HuH-7 (cell line): ENCODE results near the gene CLDN12.
A peak's percentile ranks its signal among the peaks of the same experiment; 100 is the strongest.

ENCODE experiments used
- DNase-seq: peaks from one replicate; pipeline ENCODE4 v3.0.0; 2011; ENCODE audit warnings: low spot score

The CLDN12 gene

DNA sequence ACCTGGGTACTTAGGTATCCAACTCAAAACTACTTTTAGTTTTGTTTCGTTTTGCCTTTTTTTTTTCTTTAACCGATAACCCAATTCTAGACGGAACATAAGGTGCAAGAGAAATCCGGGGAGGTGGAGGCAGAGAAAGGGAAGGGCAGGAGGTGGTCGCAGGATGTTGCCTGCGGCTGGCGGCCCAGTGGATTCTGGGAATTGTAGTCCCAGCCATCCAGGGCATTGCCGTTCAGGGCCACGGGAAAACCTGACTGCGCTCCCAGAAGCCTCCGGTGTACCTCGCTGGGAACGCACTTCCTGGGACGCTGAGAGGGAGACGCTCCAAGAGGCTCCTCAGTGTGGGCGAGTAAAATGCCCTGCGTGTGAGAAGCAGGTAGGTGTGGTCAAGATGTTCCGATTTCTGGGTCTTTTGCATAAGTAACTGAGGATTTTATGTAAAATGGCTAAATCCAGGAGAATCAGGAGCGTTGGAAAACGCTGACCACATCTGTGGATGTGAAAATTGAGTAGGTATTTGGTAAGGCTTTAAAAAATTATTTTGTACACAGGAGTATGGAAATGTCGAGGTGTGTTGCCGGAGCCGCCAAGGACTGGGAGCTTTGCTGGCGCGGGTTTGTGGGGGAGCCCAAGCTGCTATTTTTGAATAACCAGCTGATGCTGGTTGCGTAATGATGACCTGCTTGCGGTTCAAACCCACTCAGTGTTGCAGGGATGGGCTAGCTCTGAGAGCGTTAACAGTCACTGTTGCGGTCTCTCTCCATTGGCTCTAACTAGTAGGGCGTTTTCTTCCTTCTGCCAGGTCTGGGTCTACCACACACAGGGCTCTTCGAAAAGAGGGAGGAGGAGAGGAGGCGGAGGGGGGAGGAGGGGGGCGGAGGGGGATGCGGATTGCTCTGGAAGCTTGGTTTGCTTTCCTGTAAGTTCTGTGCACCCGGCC is at the start of gene CLDN12:
TSS of gene CLDN12 (plus strand) at position 288 of the 940 bp plus-strand sequence. CDS start 9,216 bp downstream, outside the sequence.
- peak; percentile 71 for DNase-seq

DNA sequence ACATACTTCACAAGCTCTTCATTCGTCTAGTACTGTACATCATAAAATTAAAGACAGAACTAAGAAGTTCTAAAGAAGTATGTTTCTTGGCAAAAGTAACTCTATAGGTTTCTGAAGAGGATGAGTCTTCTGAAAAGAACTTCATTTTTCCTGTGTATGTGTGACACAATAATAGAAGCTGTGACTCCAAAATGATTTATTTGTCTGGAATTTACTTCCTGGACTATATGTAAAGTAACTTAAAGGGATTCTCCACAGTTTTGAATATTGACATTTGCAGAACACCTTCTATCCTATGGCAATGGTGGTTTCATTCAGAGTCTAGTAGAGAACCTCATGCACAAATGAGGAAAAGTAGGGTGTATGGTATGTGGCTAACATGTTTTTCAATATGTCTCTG is 19.8 kb upstream of the CLDN12 start:
- DNase-seq: no peak

DNA sequence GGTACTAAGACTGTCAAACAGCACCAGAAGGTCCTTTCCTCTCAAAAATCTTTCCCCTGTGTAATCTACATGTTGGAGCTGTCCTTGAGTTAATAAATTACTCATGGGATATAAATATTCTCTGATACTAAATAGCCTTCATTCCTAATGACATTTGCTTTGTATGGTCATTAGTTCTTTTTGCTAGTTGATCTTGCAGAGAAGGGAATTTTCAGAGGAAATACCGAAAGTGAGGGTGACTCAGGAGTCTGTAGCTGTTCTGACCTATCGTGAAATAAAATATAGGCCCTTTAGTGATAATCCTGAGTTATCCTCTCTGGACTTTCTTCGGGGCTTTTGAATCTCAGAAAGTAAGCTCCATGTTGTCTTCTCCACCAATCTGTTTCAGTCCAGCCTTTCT is 19.4 kb upstream of the CLDN12 start:
- no peak for DNase-seq

DNA sequence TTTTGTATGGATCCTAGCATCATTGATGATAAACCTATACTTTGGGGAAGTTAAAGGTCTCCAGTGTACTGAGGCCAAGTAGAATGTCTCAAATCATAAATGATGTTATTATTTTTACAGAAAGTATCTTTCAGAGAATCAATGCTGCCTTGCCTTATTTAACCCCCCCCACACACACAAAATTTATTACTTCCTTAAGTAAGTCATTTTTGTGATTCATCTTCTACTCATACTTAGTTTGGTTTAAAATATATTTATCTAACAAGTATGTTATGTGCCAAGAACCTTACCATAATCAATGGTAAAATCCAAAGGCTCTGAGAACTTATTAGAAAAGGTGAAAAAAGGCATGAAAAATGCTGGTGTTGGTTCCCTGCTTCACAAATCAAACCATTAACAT is 18.8 kb upstream of the CLDN12 start:
- DNase-seq: no peak

DNA sequence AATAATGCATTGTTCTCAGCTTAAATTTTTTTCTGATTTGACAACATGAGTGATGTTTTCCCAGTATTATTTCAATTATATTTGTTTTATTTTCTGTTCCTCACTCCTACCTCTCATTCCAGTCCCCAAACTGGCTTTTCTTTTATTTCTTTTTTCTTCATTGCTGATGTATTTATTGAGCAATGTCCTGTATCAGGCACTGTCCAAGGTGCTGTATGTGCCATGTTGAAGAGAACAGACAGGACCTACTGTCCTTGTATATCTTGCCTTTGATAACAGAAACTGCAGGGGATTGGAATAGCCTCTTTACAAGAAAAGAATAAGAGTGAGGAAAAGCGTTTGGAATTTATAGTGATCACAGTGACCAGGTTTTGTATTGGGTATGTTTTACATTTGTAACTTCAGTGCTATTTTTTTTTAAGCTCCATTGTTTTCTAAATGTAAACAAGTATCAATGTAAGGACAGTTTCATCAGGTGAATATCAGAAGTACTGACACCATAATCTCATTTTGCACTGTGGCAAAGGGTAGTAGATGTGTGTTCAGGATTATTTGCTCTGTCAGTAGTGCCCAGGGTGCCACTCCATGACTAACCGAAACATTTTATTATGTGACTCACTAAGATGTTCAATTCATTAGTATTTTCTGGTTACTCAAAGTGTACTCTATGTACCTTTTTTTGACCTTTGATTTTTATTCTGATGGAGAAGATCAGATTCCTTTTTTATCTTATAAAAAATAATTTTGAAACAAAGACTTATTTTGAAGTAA is 15.6 kb upstream of the CLDN12 start:
- no peak for DNase-seq

DNA sequence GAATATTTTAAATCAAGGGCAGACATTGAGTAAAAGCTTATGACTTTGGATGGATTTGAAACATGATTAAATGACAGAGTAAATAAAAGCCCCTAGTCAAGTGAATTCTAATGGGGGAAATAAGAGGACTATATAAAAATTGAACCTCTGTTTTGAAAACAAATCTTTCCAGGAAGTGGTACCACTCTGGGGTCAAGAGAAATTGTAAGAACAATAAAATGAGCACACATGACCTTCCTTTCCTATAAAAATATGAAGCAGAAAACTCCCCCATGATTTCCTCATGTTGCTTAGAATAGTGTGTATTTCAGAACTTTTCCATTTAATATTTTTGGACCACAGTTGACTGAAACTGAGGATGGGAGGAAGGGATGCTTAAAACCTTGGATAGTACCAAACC is 12.3 kb upstream of the CLDN12 start:
- DNase-seq: no peak

DNA sequence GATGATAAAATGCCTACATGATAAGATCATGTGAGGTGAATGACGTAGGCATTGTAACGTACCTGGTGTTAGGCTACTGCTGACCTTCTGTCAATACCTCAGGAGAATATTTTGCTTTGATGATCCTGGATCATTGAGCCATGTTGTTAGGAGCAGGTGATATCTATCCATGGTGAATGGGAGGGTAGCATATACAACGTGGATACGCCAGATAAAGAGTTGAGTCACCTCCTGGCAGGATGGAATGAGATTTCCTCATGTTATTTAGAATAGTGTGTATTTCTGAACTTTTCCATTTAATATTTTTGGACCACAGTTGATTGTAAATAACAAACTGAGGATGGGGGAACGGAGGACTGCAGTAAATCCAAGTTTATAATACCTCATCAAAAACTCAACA is 11.8 kb upstream of the CLDN12 start:
- no peak for DNase-seq

DNA sequence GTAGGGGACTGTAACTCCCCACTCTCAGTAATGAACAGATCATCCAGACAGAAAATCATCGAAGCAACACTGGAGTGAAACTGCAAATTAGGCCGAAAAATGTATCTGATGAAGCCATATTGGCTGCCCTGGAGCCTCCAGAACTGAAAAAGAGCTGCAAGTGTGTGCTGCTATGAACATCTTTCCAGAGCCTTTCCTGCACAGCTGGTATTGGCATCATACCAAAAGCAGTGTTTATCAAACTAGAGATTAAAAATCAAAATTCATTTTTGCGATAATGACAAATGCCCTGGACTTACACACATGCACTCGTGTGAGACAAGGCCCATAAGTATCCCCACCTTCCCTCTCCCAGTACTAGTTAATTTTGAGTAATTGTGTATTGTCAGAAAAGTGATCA is 6.8 kb upstream of the CLDN12 start:
- DNase-seq: no peak

DNA sequence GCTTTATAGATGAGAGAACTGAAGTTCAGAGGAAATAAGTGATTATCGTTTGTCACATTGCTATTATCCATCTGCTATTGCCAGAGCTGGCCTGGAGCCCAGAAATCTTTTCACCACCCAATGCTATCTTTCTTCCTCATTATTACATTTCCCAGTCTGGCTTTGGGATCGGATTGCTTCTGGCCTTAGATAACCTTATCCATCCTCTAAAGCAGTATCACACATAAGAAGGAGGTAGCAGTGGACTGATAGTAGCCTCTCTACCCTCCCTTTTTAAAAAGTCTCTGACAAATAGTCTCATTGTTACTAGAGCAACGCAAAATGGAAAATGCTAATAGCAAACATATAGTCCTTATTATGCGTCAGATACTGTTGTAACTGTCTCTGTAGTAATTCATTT is 1.3 kb upstream of the CLDN12 start:
- no peak for DNase-seq

DNA sequence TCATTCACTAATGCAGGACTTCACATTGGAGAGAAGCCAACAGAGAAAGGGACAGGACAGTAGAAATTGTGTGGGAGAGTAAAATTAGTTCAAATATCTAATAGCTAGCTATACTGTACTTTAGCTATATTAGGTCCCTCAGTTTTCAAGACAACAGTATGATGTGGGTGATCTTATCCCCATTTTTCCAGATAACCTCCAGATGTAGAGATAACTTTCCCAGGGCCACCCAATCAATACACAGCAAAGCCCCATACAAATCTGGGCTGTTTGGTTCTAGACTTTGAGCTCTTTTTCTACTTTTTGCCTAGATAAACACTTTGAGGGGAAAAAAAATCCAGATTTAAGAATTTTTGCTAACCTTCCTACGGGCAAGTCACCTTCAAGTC is 482 bp upstream of the CLDN12 start:
- no peak for DNase-seq

DNA sequence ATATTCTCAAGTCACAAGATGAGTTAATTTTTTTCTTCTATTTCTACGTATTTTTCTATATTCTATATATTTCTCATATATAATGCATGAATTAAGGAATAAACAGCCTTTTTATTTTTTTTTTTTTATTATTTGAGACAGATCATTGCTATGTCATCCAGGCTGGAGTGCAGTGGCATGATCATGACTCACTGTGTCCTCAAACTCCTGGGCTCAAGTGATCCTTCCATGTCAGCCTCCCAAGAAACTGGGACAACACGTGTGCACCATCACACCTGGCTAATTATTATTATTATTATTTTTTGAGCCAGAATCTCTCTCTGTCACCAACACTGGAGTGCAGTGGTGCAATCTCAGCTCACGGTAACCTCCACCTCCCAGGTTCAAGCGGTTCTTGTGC is 1.5 kb downstream of the CLDN12 start:
- DNase-seq: no peak

DNA sequence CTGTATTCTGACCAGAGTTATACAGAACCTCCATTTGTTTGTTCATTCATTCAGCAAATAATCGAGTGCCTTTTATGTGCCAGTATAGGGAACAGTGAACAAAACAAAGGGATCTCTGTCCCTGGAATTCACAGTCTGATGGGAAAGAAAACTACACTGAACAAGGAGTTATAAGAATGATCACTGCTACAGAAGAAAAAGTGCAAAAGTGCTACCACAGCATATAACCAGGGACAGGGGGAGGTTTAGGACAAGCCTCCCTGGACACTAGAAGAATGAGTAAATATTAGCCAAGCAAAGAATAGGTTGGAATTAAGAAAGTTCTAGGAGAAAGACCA is 4.2 kb downstream of the CLDN12 start:
- DNase-seq: no peak

DNA sequence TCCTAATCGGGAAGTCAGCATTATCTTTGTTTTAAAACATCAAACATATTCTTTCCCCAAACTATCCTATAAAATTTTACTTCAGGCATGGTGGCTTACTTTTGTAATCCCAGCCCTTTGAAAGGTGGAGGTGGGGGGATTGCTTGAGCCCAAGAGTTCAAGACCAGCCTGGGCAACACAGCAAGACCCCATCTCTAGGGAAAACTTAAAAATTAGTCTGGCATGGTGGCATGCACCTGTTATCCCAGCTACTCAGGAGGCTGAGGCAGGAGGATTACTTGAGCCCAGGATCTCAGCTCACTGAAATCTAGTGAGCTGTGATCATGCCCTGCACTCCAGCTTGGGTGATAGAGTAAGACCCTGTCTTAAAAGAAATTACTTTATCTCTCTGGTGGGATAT is 4.9 kb downstream of the CLDN12 start:
- no peak for DNase-seq

DNA sequence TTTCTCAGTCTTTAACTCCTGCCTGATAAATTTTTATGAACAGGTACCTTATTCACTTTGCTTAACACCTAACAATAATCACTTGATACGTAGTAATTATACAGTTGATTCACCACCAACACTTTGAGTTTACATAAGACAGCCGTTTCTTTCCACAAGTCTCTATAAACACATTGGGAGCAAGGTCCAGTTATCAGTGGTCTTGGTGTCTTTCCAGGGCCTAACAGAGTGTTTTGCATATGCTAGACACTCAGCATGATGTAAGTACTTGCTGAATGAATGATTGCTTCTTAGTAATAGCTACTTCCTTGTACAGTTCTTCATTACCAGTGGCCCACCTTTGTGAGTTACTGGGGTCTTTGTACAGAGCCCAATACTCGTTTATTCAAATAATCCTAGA is 6.4 kb downstream of the CLDN12 start:
- no peak for DNase-seq

DNA sequence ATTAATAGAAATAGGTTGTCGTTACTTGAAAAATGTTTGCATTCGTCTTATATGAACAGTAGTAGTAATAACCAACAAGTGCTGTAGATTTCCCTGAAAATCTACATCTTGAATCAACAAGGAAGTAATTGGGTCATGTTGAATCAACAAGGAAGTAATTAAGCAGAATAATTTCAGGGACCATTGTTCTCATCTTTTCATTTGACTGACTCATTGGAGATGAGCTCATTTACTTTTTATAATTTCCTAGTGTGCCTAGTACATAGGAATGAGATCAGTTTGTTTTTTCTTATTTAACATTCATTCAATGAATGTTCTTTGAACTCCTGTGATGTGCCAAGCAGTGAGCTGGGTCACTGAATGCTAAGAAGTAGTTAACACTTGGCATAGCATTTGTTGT is 8.2 kb downstream of the CLDN12 start:
- DNase-seq: no peak

DNA sequence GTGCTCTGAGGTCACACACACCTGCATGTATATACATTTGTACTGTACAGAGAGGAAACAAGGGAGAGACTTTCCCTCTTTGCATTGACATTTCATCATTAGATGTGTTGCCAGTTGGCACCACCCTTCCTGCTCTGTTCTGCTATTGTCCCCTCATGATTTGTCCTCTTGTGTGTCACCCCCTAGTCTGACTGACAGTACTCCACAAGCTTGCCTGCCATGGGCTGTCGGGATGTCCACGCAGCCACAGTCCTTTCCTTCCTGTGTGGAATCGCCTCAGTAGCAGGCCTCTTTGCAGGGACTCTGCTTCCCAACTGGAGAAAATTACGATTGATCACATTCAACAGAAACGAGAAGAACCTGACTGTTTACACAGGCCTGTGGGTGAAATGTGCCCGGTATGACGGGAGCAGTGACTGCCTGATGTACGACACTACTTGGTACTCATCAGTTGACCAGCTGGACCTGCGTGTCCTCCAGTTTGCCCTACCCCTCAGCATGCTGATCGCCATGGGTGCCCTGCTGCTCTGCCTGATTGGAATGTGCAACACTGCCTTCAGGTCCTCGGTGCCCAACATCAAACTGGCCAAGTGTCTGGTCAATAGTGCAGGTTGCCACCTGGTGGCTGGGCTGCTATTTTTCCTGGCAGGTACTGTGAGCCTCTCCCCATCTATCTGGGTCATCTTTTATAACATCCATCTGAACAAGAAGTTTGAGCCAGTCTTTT is 9.4 kb downstream of the CLDN12 start:
- DNase-seq: no peak

DNA sequence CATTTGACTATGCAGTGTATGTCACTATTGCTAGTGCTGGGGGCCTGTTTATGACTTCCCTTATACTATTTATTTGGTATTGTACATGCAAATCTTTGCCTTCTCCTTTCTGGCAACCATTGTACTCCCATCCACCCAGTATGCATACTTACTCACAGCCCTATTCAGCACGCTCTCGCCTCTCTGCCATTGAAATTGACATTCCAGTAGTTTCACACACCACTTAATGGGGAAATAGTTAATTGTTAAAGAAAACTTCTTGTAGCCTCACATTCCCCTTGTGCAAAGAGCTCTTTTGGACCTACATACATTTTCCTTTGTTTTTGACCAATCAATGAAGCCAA is 9.9 kb downstream of the CLDN12 start:
- no peak for DNase-seq

DNA sequence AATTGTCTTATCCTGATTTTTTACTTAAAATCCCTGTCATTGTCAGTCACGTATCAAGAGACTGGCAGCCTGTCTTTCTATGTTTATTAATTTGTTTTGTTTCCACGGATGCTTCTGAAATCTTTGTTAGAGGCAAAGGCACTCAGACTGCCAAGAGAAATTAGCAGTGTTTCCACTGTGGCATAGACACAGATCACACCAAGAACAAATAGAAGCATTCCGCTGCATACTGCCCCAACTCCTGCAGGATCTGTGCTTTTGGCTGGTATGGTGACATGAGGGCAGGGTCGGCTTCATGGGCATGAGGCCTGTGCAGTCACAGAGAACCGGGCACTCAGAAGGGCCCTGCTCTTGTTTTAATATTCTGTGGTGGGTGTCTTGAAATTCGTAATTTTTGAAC is 18.4 kb downstream of the CLDN12 start:
- no peak for DNase-seq

DNA sequence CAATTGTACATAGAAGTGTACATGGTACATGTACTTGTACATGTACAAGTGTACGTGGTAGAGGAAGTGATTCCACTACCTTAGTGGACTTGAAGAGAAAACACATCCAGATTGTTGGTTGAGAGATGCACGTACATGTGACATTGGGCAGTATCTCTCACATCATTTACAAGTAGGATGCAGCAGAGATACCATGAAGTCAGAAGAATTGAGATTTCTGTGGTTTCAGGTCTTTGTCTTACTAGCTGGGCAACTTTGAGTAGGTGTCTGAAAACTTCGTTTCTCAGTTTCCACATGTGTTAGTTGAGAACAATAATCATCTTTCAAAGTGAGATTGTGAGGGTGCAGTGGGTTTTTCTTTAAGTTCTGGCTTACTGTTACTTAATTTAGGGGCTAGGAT is 21.5 kb downstream of the CLDN12 start:
- no peak for DNase-seq

DNA sequence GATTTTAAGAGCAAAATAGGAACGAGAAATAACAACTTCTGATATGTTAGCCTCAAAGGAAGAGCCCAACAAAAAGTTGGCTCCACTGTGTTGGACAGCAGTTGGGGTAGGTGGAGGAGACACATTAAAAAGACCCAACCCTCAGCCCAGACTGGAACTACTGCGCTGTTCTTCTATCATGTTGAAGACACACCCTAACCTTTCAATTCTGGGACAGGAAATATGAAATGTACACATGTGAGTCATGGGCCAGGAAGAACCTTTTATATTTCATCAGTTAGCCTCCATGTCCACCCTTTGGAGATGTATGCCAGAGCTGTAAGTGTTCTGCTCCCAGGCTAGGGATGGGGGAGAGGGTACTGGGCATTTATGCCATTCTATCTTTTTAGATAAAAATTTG is 22.1 kb downstream of the CLDN12 start:
- DNase-seq: no peak

DNA sequence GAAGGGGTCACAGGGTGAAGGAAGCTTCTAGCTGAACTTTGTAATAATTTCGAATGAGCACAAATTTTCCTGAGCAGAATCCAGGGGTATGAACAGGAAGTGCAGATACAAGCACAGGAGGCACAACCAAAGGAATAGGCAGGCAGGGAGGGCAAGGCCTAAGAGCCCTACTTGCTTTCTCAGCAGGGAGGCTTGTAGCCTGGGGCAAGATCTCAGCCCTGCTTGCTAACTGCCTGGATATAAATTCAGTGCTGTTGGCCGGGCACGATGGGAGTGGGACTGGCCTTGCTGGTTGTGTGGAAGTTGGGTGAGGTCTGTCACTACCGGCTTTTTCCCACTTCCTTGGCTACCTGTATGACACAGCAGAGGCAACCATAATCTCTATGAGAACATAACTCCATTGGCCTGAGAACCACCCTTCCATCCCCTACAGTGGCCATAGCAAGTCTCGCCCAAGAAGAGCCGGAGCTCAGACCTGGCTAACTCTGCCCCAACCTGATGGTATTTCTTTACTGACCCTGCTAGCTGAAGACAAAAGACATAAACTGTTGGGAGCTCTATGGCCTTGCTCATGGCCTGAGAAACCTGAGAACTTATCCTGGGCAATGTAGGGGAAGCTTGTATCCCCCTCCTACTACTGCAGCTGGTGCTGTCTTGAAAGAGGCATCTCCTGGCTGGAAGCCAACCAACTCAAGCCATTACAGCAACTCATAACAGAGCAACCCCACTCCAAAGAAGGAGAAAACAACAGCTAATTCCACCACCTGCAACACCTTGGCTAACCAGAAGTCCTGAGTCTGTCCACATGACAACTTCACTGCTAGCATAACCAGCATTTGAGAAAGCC is 27.6 kb downstream of the CLDN12 start:
- DNase-seq: no peak

DNA sequence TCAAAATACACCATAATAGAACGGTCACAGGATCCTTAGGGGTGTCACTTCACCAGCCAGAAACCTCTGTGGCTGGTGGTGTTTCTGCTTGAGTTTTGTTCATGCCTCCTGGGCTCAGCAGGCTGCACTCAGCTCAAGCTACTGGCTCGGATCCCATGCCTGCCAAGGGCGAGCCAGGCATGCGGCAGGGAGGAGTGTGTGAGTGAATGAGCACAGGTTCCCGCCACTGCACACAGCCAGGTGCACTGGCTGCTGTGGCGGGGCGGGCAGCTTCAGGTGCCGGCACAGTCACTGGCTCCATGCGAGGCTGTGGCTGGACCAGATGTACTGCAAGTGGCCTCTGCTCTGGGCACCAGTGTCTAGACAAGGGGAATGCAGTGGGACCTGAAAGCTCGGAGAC is 29.5 kb downstream of the CLDN12 start:
- no peak for DNase-seq
